B cell (primary cell): ENCODE measurements around the gene TCP10L. TPM values are rescaled to one million over a fixed set of nuclear protein-coding genes. Genes with fewer than 3 reads are reported as not detected.

Source experiments
- ATAC-seq: fragments of 200-7000 bp; cut with Tn5 transposase; one replicate; pipeline ENCODE4 v1.10.0; 2021; ENCODE audit warnings: low read depth, mild to moderate bottlenecking, moderate number of reproducible peaks, moderate library complexity
- CTCF ChIA-PET: fragments of 350-600 bp; sonication (Branson Sonifier 250); formaldehyde crosslinking; loops from one replicate; lab custom pipeline; 2021; ENCODE audit warnings: antibody characterized with exemption, inconsistent platforms; lab: Charles Lee
- POLR2A ChIA-PET: fragments of 350-600 bp; sonication (Branson Sonifier 250); formaldehyde crosslinking; loops from one replicate; lab custom pipeline; 2021; ENCODE audit warnings: antibody characterized with exemption; lab: Charles Lee
- DNase-seq: peaks from one replicate; pipeline ENCODE4 v3.0.0; 2013
- H2AFZ ChIP-seq: 2 replicates; pipeline ENCODE4 v1.6.1; 2012; ENCODE audit warnings: mild to moderate bottlenecking, low read depth, low read length; ENCODE audit not compliant: insufficient read depth, poor library complexity, severe bottlenecking
- H3K27ac ChIP-seq, 2 donors: 1 replicate in 1 of 2; 2 replicates in 1 of 2; pipeline ENCODE4 v1.5.1; 2012 to 2013; ENCODE audit warnings: low read length in 2 of 2, mild to moderate bottlenecking in 2 of 2, moderate library complexity in 1 of 2
- H3K27me3 ChIP-seq, 4 experiments: fragments of 200-600 bp in 1 of 4; sonication (generic) in 1 of 4; replicated peaks in 1 of 4; 1 replicate in 2 of 4; 2 replicates in 2 of 4; pipeline versions ENCODE4 v1.6.1 to v1.7.0; 2013 to 2016; ENCODE audit warnings: low read length in 3 of 4, mild to moderate bottlenecking in 2 of 4, mixed read lengths in 1 of 4, moderate library complexity in 1 of 4; ENCODE audit not compliant: insufficient read depth in 4 of 4, control insufficient read depth in 3 of 4; ENCODE audit errors: control extremely low read depth in 1 of 4
- H3K36me3 ChIP-seq, 2 experiments: replicated peaks in 1 of 2; 1 replicate in 1 of 2; 2 replicates in 1 of 2; pipeline versions ENCODE4 v1.6.1 to v1.7.1; 2013; ENCODE audit warnings: low read length in 1 of 2; ENCODE audit not compliant: insufficient read depth in 2 of 2, control insufficient read depth in 1 of 2; ENCODE audit errors: control extremely low read depth in 1 of 2, extremely low read depth in 1 of 2
- H3K4me1 ChIP-seq, 2 donors: fragments of 200-600 bp in 1 of 2; sonication (generic) in 1 of 2; 1 replicate in 1 of 2; 2 replicates in 1 of 2; pipeline versions ENCODE4 v1.5.1 to v1.6.1; 2013 to 2017; ENCODE audit warnings: low read length in 2 of 2; ENCODE audit not compliant: control insufficient read depth in 2 of 2, insufficient read depth in 2 of 2
- H3K4me2 ChIP-seq: replicated peaks from 2 replicates; pipeline ENCODE3; 2012; ENCODE audit warnings: mild to moderate bottlenecking, low read depth, low read length; ENCODE audit not compliant: poor library complexity, severe bottlenecking
- H3K4me3 ChIP-seq, 5 experiments: fragments of 200-600 bp in 1 of 5; sonication (generic) in 1 of 5; 1 replicate in 3 of 5; 2 replicates in 2 of 5; pipeline versions ENCODE4 v1.5.1 to v1.7.0; 2011 to 2016; ENCODE audit warnings: low read length in 4 of 5, mild to moderate bottlenecking in 4 of 5, low read depth in 2 of 5, control low read depth in 1 of 5, moderate library complexity in 1 of 5; ENCODE audit not compliant: insufficient read depth in 1 of 5; ENCODE audit errors: control extremely low read depth in 1 of 5, extremely low read depth in 1 of 5
- H3K79me2 ChIP-seq: fragments of 200-600 bp; sonication (generic); one replicate; pipeline ENCODE4 v1.6.0; 2016; ENCODE audit warnings: low read length; ENCODE audit not compliant: control insufficient read depth, insufficient read depth
- H3K9ac ChIP-seq: fragments of 200-600 bp; sonication (generic); 2 replicates; pipeline ENCODE4 v1.6.1; 2017; ENCODE audit warnings: mild to moderate bottlenecking, low read length, moderate library complexity
- H3K9me3 ChIP-seq, 3 donors: one replicate each; pipeline versions ENCODE4 v1.6.1 to v1.7.1; 2013; ENCODE audit warnings: low read length in 2 of 3; ENCODE audit not compliant: control insufficient read depth in 2 of 3, insufficient read depth in 1 of 3; ENCODE audit errors: control extremely low read depth in 1 of 3
- H4K20me1 ChIP-seq: 2 replicates; pipeline ENCODE4 v1.6.0; 2012; ENCODE audit warnings: mild to moderate bottlenecking, low read length; ENCODE audit not compliant: insufficient read depth, control insufficient read depth, poor library complexity, severe bottlenecking
- H3K27ac Mint-ChIP-seq: one replicate; pipeline ENCODE4 v1.8.0; 2021; ENCODE audit warnings: mixed read lengths
- H3K27me3 Mint-ChIP-seq: one replicate; pipeline ENCODE4 v1.8.0; 2021; ENCODE audit warnings: mixed read lengths
- H3K4me1 Mint-ChIP-seq: one replicate; pipeline ENCODE4 v1.8.0; 2021; ENCODE audit warnings: mixed read lengths
- H3K4me3 Mint-ChIP-seq: one replicate; pipeline ENCODE4 v1.8.0; 2021; ENCODE audit warnings: mixed read lengths
- H3K9me3 Mint-ChIP-seq: one replicate; pipeline ENCODE4 v1.8.0; 2022; ENCODE audit warnings: mixed read lengths; ENCODE audit not compliant: insufficient read depth
- EZH2 ChIP-seq: IDR thresholded peaks from 2 replicates; pipeline ENCODE4 v1.6.1; 2012; ENCODE audit warnings: borderline replicate concordance, low read depth, mild to moderate bottlenecking, moderate library complexity, low read length; ENCODE audit not compliant: insufficient read depth, poor library complexity, severe bottlenecking
- WGBS: methylation state at CpG from one replicate; pipeline ENCODE4 v1.1.5; 2013; ENCODE audit warnings: missing lambda C conversion rate; ENCODE audit not compliant: insufficient coverage; 5-methylcytosine and 5-hydroxymethylcytosine counted together
- intact Hi-C: fragments of 100-400 bp; cut with micrococcal nuclease; formaldehyde crosslinking; loops from one replicate; pipeline ENCODE4 v1.10.0; 2022
- polyA plus RNA-seq: library from polyadenylated mRNA; depleted of rRNA; stranded (reverse); fragments of >200 nt; gene quantifications from 2 replicates; pipeline ENCODE4 v1.2.3, GENCODE V29; 2012
- total RNA-seq, 2 donors: library from RNA; stranded (reverse); fragments of 120-200 nt in 1 of 2; gene quantifications; 1 replicate in 1 of 2; 2 replicates in 1 of 2; pipeline versions ENCODE4 v1.2.3 to v1.2.4, GENCODE V29; 2013 to 2022
- TF ChIP-seq, protein P1 (sequence below): fragments of 200-600 bp; IDR thresholded peaks from one replicate; pipeline ENCODE4 v1.8.0; 2022; ENCODE audit warnings: antibody characterized with exemption, mild to moderate bottlenecking

The TCP10L gene
- total and polyA plus RNA-seq, 2 donors (not counting 1 experiment from before 2014, with no cell fraction given) = 0.39 TPM

DNA sequence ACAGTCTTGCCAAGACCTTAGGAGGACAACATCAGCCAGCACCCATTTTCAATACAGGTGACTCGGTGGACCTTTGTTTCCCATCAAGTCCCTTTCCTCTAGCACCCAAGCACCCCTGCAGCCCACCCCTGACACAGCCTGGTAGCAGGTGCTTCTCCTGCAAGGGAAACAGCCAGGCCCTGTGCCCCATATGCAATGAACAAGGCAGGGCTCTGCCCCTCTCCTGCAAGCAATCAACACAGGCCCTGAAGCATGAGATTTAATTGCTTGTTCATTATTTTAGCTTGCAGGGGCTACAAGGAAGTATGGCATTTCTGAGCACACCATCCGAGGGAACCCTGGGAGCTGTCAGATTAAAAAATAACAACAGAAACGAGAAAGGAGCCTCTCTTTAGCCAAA, 35.4 kb downstream of the TCP10L start:
- TF ChIP-seq, protein P1, sequence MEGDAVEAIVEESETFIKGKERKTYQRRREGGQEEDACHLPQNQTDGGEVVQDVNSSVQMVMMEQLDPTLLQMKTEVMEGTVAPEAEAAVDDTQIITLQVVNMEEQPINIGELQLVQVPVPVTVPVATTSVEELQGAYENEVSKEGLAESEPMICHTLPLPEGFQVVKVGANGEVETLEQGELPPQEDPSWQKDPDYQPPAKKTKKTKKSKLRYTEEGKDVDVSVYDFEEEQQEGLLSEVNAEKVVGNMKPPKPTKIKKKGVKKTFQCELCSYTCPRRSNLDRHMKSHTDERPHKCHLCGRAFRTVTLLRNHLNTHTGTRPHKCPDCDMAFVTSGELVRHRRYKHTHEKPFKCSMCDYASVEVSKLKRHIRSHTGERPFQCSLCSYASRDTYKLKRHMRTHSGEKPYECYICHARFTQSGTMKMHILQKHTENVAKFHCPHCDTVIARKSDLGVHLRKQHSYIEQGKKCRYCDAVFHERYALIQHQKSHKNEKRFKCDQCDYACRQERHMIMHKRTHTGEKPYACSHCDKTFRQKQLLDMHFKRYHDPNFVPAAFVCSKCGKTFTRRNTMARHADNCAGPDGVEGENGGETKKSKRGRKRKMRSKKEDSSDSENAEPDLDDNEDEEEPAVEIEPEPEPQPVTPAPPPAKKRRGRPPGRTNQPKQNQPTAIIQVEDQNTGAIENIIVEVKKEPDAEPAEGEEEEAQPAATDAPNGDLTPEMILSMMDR = no peak
- no peak for TF ChIP-seq EZH2
- POLR2A ChIA-PET = no interaction called here
- Histone ChIP-seq H2AFZ (no peak overlapping the region), H3K4me1 (no peaks in the 10 kb centered on the region), H3K4me3 (no peak overlapping the region), H3K79me2 (no peaks in the 10 kb centered on the region), H3K27me3 (peaks cover 0 to 3% (median 0%) of the 10 kb centered on the region in 4 experiments), H3K4me2 (no peak overlapping the region), H3K9ac (no peak overlapping the region), H4K20me1 (no peaks in the 10 kb centered on the region), H3K36me3 (no peaks in the 10 kb centered on the region), H3K27ac (no peak overlapping the region), H3K9me3 (no peaks in the 10 kb centered on the region)
- Mint-ChIP-seq H3K27ac (no peak overlapping the region), H3K4me3 (no peak overlapping the region), H3K27me3 (peaks cover 20% of the 10 kb centered on the region), H3K9me3 (no peaks in the 10 kb centered on the region), H3K4me1 (no peaks in the 10 kb centered on the region)
- 89% methylated on average over 3 of the region's 3 CpGs for WGBS
- intact Hi-C loops = no loop called here
- CTCF ChIA-PET = no interaction called here
- ATAC-seq = no peak
- no peak for DNase-seq

DNA sequence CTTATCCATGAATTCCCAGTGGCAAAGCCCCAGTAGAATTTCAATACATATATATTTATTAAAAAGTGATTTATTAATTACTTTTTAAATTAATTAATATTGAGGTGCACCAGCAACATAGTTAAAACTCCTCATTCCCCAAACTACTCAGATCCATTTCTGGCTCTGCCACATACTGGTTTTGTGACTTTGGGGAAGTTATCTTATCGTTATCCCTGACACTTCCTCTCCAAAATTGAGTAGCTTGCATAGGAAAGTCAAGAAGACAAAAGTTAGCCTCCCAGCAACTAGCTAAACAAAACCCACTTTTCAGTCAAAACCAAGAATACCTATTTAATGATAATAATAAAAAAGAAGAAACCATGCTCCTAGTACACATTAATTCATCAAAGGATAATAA, 35.9 kb downstream of the TCP10L start:
- POLR2A ChIA-PET = no interaction called here
- H3K4me3 ChIP-seq = no peak overlapping the region
- no peaks in the 10 kb centered on the region for H3K36me3 ChIP-seq
- H3K27ac ChIP-seq = no peak overlapping the region
- H3K27me3 ChIP-seq = peaks cover 0 to 3% (median 0%) of the 10 kb centered on the region in 4 experiments
- no peaks in the 10 kb centered on the region for H3K4me1 ChIP-seq
- H3K27ac Mint-ChIP-seq = no peak overlapping the region
- no peaks in the 10 kb centered on the region for H3K9me3 ChIP-seq
- no peak overlapping the region for H3K4me3 Mint-ChIP-seq
- CTCF ChIA-PET = no interaction called here
- TF ChIP-seq, protein P1 = no peak
- no peak for TF ChIP-seq EZH2
- ATAC-seq = no peak
- WGBS = no CpG with 5 or more reads among the region's 1 CpG
- no peak overlapping the region for H3K4me2 ChIP-seq
- intact Hi-C loops = no loop called here
- no peak for DNase-seq
- H3K9ac ChIP-seq = no peak overlapping the region
- H4K20me1 ChIP-seq = no peaks in the 10 kb centered on the region
- no peak overlapping the region for H2AFZ ChIP-seq
- H3K79me2 ChIP-seq = no peaks in the 10 kb centered on the region
- H3K27me3 Mint-ChIP-seq = peaks cover 16% of the 10 kb centered on the region
- H3K9me3 Mint-ChIP-seq = no peaks in the 10 kb centered on the region
- no peaks in the 10 kb centered on the region for H3K4me1 Mint-ChIP-seq
